ENCODE results near the gene TMEM175.
A peak's percentile ranks its signal among the peaks of the same experiment; 100 is the strongest.
"Not testable (repeated sequence)": the region's sequence is repeated elsewhere in the genome, so short reads cannot be mapped to it uniquely, and the experiment has no call there.

Gene TMEM175

DNA sequence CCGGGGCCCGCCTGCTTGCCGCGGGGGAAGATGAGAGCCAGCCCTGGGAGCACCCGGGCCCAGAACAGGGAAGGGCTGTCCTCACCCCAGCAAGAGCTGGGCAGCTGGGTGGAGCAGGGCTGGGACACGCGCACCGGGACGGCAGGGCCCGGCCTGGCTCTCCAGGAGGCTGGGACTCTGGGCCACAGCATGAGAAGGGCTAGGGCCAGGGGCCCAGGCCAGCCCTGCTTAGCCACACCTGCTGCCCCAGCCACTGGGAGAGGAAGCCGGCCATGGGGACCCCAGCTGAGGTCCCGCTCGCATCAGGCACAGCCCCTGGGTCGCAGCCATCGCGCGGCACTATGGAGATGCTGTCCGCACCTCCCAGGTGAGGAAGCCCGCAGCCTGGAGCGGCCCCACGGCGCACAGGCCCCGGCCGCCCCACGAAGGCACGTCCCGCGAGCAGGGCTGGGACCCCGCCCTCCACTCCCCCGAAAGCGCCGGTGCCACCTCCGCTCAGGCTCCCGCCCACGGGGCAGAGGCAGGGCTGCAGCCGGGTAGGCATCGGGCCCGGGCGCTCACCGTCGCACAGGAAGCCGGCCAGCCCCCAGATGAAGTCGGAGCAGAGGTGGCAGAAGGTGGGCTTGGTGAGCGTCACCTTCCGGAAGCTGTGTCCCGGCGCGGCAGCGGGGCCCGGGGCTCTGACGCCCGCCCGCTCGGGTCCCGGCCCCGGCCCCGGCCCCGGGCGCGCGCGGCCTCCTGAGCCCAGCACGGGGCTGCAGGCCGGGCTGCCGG lies 40.6 kb downstream of the TMEM175 start:
- no peak for DNase-seq

DNA sequence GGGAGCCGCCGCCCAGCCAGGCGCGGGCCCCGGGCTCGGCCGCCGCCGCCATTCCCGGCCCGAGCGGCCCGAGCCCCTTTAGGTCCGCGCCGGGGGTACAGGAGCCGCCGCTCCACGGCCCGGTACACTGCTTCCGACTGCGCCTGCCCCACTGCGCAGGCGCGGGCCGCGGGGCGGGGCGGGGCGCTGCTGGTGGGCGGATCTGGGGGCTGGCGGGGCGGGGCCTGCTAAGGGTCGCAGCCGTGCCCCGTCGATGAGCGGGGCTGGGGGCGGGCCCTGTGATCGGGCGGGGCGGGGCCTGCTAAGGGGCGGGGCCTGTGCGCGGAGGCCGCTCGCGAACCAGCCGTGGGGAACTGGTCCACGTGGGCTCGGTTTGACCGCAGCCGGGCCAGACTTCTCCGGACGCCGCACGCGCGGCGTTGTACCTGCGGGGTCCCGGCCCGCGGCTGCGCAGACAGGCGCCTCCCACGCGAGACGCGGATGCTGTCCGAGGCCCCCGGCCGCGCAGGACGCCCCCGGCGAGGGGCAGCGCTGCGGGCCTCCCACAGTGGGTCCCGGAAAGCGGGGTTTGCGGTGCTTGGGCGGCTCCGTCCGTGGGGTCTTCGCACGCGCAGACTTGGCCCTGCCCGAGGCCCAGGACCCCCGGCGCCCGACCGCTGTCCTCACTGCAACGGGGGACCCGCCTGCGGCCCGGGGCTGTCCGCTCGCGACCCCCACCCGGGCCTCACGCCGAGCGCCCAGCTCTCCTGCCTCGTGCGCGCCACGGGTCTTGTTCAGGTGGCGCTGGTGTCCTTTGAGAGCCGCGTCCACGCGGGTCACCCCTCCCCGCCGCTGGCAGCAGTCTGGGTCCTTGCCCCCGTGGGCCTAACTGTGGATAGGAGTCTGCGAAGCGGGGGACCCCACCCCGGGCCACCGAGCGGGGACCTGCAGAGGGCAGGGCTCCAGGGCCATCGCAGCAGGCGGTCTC lies 41.5 kb downstream of the TMEM175 start, which contains the start of gene DGKQ:
TSS of gene DGKQ (minus strand) at position 139 of the 967 bp plus-strand sequence. CDS start at position 52, 87 bp downstream.
- peak; percentile 94 for DNase-seq

DNA sequence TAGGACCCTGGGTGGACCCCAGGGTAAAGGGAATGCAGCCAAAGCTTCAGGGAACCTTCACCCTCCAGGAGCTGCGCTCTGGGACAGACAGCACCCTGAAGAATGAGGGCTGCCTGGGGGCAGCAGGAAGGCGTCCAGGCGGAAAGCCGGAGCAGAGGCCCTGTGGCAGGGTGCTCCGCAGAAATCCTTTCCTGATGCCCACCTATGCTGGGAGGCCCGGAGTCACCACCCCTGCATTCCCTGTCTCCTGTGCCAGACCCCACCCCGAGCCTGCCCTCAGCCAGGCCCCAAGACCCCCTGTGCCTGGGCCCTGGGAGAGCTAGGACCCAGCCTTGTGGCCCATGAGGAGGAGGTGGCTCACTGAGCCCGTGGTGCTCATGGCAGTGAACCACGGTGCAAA lies 42.4 kb downstream of the TMEM175 start:
- no peak for DNase-seq

DNA sequence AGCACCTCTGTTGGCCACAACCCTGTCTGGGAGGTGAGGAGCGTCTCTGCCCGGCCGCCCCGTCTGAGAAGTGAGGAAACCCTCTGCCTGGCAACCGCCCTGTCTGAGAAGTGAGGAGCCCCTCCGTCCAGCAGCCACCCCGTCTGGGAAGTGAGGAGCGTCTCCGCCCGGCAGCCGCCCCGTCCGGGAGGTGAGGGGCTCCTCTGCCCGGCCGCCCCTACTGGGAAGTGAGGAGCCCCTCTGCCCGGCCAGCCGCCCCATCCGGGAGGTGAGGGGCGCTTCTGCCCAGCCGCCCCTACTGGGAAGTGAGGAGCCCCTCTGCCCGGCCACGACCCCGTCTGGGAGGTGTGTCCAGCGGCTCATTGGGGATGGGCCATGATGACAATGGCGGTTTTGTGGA lies 43.8 kb downstream of the TMEM175 start:
- DNase-seq: not testable (repeated sequence)

DNA sequence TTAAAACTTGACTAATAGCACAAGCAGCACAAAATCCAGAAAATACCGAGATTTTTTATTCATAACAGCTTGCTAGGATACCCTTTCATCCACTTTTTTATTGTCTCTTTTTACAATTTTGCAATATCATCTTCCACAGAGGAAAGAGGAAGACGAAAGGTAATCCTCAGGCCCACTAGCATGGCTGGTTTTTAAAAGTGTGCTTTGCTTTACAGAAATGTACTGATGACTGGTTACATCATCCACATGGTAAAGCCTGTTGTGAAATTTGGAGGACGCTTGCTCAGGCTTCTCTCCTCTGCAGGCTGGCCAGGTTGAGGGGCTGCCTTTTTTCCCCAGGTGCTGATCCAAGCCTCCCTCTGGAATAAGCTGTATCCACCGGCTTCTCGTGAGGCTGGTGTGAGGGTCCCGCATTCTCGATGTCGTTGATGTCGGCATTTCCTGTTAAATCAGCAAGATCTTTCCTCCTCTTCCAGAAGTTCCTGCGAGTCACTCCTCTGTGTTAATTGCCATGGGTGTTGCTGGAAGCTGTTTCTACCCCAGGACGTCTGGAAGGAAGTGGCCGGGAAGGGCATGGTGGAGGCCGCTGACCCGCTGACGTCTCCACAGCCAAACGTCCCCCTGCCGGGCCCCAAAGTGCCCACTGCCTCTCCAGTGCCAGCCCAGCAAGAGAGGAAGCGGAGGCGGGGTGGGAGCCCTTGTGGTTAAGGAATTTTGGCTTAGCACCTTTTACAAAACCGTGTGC lies 46.9 kb downstream of the TMEM175 start:
- no peak for DNase-seq

DNA sequence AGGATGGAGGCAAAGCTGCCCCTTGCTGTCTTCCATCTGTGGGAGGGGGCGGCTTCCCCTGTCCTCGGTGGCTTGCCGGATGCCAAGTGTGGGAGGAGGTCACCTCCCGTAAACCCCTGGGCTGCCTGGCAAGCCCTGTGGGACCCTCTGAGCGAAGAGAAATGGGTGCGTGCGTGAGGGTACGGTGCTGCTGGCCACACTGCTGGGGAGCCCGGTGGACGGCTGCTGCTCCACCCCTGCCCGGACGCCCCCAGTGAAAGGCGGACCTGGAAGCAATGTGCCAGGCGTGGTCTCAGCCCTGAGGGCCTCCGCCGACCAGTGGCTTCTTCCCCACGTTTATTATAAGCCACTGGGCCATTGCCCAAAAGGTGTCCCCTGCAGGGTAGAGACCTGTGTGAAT lies 50.0 kb downstream of the TMEM175 start:
- no peak for DNase-seq

DNA sequence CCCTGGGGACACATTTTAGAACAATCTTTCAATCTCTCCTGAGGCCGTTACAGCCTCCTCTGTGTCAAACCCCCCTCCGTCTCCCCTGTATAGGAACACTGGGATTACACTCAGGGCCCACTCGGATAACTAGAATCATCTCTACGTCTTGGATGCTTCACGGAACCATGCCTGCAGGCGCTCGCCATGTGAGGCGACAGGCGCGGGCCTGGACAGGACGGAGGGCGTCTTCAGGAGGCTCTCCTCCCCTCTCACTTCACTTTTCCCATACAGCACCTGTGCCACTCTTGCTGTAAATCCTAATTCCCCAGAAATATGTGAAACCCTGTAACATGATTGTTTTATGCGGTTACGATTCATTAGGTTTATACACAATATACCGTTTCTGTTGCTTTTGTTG lies 50.6 kb downstream of the TMEM175 start:
- DNase-seq: no peak

DNA sequence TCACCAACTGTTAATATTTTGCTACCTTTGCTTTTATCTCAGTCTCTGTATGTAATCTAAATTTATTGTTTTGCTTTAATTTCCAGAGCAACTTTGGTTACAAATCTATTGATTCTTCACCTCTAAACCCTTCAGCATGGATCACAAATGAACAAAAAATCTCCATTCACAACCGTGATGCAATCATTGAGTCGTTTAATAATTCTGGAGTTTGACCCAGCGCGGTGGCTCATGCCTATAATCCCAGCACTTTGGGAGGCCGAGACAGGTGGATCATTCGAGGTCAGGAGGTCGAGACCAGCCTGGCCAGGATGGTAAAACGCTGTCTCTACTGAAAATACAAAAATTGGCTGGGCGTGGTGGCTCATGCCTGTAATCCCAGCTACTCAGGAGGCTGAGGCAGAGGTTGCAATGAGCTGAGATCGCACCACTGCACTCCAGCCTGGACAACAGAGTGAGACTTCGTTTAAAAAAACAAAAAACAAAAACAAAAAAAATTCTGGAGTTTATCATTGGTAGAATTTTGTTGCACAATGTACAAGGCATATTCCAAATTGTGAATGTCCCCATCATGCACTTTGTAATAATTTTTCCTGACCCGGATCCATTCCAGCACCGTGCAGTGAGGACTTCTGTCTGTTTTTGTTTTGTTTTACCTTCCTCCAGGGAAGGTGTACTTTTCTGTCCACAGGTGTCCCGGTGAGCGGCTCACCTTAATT lies 52.2 kb downstream of the TMEM175 start:
- DNase-seq: no peak

DNA sequence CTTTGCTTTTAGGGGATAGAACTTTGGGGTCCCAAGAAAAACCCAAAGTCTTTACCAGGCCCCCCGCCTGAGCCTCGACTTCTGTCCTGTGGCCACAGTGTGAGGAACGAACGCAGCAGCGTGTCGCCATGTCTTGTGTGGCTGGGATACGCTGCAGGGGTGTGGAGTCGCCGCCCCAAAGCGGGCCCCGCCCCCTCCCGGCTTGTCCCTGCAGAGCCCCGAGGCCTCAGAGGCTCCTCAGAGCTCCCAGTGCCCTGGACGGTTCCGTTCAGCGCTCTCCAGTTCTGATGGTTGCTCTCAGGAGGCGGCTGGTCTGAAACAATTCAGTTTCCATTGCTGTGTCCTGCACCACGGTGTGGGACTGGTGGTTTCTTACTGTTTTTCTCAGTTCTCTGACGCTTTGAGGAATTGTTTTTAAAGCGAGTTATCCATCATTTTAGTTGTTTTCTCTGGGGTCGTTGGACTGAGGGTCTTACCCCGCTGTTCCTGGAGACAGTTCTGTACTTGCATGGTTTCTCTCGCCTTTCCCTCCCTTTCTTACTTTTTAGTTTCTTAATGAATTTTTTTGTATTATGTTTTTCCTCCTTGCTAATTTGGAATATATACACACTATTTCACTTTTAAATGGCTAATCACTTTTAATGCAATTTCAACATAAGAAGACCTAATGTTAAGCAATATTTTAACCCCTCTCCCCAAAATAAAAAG lies 53.0 kb downstream of the TMEM175 start:
- no peak for DNase-seq

DNA sequence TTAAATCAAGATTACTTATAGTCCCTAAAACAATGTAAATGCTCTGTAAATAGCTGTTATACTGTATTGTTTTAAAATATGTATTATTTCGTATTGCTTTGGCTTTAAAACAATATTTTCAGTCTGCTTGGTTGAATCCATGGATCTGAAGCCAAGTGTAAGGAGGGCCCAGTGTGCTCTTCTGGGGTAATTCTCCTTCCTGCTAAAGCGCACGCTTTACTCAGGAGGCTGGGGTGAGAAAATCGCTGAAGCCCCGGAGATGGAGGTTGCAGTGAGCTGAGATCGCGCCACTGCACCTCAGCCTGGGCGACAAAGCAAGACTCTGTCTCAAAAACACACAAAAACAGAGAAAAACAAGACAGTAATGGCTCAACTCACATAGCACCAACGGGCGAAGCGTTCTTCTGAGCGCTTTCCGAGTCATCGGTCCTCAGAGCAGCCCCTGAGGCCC lies 54.2 kb downstream of the TMEM175 start:
- DNase-seq: no peak

DNA sequence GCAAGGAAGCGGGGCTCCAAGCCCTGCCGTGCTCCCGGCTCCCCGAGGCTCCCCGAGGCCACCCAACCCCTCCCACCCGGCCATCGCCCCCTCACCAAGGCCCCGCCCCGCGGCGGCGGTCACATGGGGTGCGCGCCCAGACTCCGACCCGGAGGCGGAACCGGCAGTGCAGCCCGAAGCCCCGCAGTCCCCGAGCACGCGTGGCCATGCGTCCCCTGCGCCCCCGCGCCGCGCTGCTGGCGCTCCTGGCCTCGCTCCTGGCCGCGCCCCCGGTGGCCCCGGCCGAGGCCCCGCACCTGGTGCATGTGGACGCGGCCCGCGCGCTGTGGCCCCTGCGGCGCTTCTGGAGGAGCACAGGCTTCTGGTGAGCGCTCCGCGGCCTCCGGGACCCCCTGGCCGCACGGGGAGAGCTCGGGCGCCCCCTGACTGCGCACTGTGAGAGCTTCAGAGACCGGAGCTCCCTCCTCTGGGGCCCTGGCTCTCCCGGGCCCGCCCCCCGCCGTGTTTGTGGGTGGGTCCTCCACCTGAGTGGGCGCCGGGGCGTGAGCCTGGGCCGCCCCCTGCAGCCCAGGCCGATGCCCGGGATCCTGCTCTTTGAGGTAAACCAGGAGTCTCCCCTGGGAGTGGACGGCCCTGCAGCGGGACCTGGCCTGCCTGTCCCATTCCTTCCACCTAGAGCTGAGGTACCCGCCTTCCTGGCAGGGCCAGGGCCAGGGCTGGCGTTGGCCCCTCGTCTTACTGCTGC lies 54.8 kb downstream of the TMEM175 start, which contains the start of gene IDUA:
TSS of gene IDUA (plus strand) at position 166 of the 745 bp plus-strand sequence. CDS start at position 207, 41 bp downstream.
- DNase-seq: peak; percentile 84

DNA sequence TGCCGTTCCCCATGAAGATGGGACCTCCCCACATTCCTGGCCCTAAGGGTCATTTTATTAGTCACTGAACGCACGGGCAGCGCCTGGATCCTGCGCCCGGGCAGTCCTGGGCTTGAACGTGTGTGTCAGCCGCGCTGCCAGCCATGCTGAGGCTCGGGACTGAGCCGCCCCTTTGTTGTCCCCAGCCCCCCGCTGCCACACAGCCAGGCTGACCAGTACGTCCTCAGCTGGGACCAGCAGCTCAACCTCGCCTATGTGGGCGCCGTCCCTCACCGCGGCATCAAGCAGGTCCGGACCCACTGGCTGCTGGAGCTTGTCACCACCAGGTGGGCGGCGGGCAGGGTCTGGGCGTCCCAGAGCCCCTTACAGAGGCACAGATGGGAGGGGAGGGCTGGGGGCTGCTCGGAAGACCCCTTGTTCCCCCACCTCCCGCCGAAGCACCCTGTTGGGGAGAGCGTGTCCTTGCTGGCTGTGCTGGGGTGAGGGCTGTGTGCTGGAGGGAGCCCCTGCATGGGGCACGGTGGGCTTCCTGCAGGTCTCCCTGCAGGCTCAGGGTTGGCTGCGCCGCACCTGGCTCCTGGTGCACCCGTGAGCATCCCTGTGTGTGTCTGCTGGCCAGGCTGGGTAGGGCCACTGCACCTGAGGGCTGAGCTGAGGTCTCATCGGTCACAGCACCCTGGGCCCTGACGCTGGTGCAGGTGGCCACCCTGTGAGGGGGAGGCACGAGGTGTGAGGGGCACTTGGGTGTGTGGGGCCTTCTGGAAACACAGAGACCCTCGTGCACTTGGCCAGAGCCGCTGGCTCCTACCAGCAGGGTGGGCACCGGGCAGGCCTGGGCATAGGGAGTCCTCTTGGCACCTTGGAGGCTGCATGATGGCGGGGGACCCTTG lies 55.6 kb downstream of the TMEM175 start:
- DNase-seq: no peak

DNA sequence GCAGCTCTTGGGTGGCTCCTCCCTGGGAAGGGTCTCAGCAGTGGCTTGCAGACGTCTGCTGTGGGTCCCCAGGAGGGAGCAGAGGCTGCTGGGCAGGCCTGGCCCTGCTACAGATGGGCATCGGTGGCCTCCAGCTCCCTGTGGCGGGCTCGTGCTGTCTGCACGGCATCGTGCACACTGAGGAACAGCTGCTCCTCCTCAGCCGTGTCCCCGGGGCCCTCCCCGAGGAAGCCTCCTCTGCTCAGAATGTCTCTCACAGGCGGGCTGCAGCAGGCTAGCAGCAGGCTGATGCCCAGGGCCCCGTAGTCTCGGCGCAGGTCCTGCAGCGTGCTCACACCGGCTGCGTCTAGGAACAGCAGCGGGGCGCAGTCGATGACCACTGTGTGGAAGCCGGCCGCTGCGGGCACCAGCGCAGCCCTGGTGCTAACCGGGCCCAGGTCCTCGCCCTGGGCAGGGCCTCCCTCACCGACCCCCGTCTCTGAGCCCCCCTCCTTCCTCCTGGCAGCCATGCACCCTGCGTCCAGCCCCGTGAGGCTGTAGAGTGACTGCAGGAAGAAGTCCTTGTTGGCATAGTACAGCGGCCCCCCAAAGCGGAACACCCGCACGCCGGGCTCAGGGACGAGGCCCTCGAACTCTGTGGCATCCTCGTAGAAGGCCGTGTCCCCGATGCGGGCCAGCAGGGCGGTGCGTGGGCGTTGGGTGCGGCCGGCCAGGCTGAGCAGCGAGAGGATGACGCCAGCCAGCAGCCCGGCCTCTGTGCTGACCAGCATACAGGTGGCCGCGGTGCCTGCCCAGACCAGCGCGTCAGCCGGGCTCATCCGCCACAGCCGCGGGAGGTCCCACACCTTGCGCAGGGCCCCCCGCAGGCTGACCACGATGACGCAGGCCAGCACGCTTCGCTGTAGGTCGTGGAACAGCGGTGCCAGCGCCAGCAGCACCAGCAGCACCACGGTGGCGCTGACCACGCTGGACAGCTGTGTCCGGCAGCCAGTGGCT lies 56.8 kb downstream of the TMEM175 start:
- DNase-seq: no peak

DNA sequence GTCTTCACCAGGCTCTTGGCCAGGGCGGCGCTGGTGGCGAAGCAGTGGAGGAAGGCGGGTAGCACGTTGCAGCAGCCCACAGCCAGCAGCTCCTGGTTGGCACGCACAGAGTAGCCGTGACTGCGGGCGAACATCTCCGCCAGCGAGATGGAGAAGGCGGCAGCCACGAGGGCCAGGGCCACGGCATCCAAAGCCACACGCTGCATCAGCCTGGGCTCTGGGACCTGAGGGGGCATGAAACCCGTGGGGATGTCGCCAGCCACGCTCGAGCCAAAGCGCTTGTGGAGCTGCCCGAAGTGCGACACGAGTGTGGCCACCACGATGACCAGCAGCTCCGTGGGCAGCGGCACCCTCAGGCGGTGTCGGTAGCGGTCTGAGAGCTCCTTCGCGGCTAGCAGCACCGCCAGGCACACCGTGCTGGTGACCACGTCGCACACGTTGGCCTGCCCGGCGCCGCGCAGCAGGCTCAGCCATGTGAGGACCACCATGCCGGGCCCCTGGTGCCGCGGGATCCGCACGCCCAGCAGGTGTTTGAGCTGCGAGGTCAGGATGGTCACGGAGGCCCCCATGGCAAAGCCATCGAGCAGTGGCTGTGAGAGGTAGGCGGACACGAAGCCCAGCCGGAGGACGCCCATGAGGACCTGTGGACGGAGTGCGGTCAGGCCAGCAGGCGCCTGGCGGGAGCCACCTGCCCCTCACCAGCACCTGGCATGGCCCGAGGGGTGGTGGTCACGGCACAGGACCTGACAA lies 57.6 kb downstream of the TMEM175 start:
- no peak for DNase-seq

DNA sequence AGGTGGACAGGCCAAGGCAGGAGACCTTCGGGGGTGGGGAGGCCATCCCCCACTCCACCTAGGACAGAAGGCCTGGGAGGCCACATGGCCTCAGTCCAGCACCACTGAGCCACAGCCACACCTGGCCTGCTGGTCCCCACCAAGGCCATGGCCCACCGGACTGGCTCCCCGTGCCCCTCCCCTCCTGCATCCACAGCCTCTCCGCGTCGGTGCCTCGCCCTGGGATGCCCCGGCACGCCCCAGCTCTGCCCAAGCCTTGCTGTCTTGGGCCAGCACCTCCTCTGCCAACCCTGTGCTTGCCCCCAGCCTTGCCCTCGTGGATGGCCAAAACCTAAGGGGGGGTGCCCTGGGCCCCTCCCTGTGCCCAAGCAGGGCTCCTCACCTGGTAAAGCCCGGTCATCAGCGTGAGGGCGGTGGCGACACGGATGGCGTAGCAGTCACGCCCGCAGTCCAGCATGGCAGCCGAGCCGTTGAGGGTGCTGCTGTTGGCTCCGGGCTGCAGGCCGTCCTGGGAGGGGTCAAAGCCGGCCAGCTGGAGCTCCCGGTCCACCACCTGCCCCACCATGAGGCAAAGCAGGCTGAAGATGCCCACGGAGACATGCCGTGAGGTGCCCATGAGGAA lies 58.6 kb downstream of the TMEM175 start:
- no peak for DNase-seq

DNA sequence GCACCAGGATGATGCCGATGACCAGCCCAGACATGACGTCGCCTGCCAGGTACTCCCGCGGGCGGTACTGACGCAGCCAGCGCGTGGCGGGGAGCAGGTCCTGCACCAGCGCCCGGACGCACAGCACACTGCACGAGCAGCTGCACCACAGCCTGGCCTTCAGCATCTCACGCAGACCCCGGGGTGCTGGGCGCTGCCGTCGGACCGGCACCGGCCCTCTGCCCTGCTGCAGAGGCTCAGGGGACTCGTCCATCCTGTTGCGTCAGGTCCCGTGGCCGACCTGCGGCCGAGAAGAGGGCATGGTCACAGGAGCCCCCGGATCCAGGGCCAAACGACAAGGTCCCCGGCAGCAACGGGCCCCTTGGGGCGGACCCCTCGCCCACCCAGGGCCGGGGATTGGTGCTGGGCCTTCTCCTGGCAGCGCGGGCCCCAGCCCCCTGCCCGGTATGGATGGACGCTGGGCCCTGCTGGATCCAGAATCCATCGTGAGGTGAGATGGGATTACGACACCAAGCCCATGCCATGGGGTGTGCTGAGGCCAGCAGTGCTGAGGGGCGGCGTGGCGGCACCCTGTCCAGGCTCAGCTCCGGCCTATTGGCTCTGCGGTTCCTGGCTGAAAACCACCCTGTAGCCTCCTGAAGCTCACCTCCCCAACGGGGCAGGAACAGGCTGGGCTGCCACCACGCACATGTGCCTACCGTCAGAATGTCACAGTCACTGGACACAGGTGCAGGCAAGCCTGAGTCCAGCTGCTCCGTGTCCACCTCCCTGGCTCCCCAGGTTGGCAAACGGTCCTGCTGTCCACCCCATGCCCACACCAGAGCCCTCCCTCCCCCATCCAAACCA lies 59.4 kb downstream of the TMEM175 start:
- DNase-seq: no peak

All from femur (tissue), 1 donor.